Activated B cell treated with CpG ODN at 0.5 μM for 24 hours (primary cell): ENCODE measurements around the gene KMO. TPM values are rescaled to one million over a fixed set of nuclear protein-coding genes. Genes with fewer than 3 reads are reported as not detected.

Source experiments
- ATAC-seq: fragments of 200-7000 bp; cut with Tn5 transposase; one replicate; pipeline ENCODE4 v1.10.0; 2021; ENCODE audit warnings: low read depth, mild to moderate bottlenecking, moderate library complexity
- CTCF ChIA-PET: fragments of 350-600 bp; sonication (Branson Sonifier 250); formaldehyde crosslinking; loops from one replicate; lab custom pipeline; 2021; ENCODE audit warnings: antibody characterized with exemption; lab: Charles Lee
- POLR2A ChIA-PET: fragments of 350-600 bp; sonication (Branson Sonifier 250); formaldehyde crosslinking; loops from one replicate; lab custom pipeline; 2021; ENCODE audit warnings: antibody characterized with exemption; lab: Charles Lee
- DNase-seq: peaks from one replicate; pipeline ENCODE4 v3.0.0; 2022
- H3K27ac Mint-ChIP-seq: one replicate; pipeline ENCODE4 v1.8.0; 2020; ENCODE audit warnings: mixed read lengths
- H3K27me3 Mint-ChIP-seq: one replicate; pipeline ENCODE4 v1.8.0; 2021; ENCODE audit warnings: mixed read lengths
- H3K36me3 Mint-ChIP-seq: one replicate; pipeline ENCODE4 v1.8.0; 2021; ENCODE audit warnings: low read depth, mixed read lengths
- H3K4me1 Mint-ChIP-seq: one replicate; pipeline ENCODE4 v1.8.0; 2021; ENCODE audit warnings: mixed read lengths
- H3K4me3 Mint-ChIP-seq: one replicate; pipeline ENCODE4 v1.8.0; 2020; ENCODE audit warnings: mild to moderate bottlenecking, mixed read lengths
- H3K9me3 Mint-ChIP-seq: one replicate; pipeline ENCODE4 v1.8.0; 2020; ENCODE audit warnings: mixed read lengths
- intact Hi-C: fragments of 100-400 bp; cut with micrococcal nuclease; formaldehyde crosslinking; loops from one replicate; pipeline ENCODE4 v1.15.1; 2024
- total RNA-seq: library from RNA; stranded (reverse); gene quantifications from 2 replicates; pipeline ENCODE4 v1.2.3, GENCODE V29; 2022
- TF ChIP-seq, protein P1 (sequence below): fragments of 200-600 bp; IDR thresholded peaks from one replicate; pipeline ENCODE4 v1.8.0; 2022; ENCODE audit warnings: antibody characterized with exemption, mild to moderate bottlenecking

KMO gene
- total RNA-seq, 1 donor from 2014 or later = 53.6 TPM

DNA sequence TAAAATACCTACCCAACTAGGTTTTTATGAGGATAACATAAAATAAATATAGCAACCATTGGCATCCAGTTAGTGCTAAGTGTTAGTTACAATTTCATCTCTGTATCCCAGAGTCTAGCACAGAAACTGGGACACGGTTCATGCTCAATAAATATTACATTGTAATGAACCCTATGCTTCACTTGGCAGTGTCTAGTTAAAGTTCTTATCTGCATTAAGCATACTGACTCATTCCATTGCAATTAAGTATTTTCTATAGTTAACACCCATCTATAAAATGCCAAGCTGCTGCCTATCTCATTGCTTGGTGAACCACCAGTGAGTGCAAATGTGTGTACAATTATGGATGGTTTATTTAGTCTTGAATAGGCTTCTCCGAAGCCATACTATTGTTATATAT lies 92.8 kb downstream of the KMO start:
- CTCF ChIA-PET = no interaction called here
- no peak overlapping the region for H3K27ac Mint-ChIP-seq

DNA sequence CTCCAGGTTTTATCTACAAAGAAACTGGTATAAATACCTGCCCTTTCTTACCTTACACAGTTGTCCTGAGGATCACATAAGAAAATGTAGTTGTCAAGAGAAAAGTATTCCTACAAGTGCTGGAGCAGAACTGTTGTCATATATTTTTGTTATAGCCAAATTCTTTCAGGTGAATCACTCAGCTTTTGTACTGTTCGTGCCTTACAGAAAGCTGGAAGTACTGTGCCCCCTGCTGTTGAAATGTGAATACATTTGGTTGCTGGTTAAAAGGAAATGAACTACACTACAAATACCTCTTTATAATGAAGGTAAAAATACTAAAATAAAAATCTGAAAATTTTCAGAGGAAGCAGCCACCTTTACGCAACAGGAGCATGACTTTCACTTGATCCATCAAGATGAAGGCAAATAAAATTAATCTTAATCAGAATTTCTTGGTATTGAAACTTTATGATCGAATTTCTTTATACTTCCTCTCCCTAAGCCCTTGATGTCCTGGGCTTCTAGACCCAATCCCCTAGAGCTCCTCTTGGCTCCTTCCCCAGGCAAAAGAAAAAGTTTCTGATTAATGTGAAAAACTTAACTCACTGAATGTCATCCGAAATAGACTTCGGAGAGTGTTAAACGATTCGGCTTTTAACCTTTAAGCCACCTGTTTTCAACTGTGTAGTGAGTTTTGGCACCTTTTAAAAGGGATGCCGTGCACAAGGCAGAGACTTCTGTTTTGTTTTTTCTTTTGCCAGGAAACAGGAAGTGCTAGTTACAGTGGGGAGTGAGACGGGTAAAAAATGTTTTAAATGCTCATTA lies 95.5 kb downstream of the KMO start:
- ATAC-seq (peak; percentile 83), DNase-seq (no peak)
- H3K36me3 Mint-ChIP-seq = peaks cover 28% of the 10 kb centered on the region
- H3K4me3 Mint-ChIP-seq = peak overlapping the region; percentile 66
- POLR2A ChIA-PET = interaction anchor here (0.6 to 2.0 kb wide), 8 partner anchors 11 to 112 kb away, joined by 3 to 12 read pairs (median 5); partner anchors contain the start of genes CHML, KMO and OPN3
- no peaks in the 10 kb centered on the region for H3K9me3 Mint-ChIP-seq
- H3K27ac Mint-ChIP-seq = peak overlapping the region; percentile 86
- peaks cover 48% of the 10 kb centered on the region for H3K4me1 Mint-ChIP-seq
- intact Hi-C loops = loop anchor here (1.0 to 5.0 kb wide), 5 partner anchors 13 to 895 kb away; partner anchors contain the start of genes CHML and OPN3
- CTCF ChIA-PET = interaction anchor here (0.9 to 2.9 kb wide), 10 partner anchors 10 to 358 kb away, joined by 3 to 49 read pairs (median 5); partner anchors contain the start of genes CHML, KMO and OPN3
- TF ChIP-seq, protein P1, sequence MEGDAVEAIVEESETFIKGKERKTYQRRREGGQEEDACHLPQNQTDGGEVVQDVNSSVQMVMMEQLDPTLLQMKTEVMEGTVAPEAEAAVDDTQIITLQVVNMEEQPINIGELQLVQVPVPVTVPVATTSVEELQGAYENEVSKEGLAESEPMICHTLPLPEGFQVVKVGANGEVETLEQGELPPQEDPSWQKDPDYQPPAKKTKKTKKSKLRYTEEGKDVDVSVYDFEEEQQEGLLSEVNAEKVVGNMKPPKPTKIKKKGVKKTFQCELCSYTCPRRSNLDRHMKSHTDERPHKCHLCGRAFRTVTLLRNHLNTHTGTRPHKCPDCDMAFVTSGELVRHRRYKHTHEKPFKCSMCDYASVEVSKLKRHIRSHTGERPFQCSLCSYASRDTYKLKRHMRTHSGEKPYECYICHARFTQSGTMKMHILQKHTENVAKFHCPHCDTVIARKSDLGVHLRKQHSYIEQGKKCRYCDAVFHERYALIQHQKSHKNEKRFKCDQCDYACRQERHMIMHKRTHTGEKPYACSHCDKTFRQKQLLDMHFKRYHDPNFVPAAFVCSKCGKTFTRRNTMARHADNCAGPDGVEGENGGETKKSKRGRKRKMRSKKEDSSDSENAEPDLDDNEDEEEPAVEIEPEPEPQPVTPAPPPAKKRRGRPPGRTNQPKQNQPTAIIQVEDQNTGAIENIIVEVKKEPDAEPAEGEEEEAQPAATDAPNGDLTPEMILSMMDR = peak; percentile 17
- H3K27me3 Mint-ChIP-seq = no peaks in the 10 kb centered on the region

More for the DNA sequence above, 92.8 kb downstream of the KMO start:
- ATAC-seq (no peak), DNase-seq (no peak)
- intact Hi-C loops = loop anchor here (5.0 kb wide), 1 partner anchor 893 kb away; no protein-coding TSS in a partner anchor
- POLR2A ChIA-PET = no interaction called here
- TF ChIP-seq, protein P1 = no peak
- Mint-ChIP-seq H3K27me3 (no peaks in the 10 kb centered on the region), H3K4me1 (peaks cover 35% of the 10 kb centered on the region), H3K36me3 (peaks cover 28% of the 10 kb centered on the region), H3K9me3 (no peaks in the 10 kb centered on the region), H3K4me3 (no peak overlapping the region)

DNA sequence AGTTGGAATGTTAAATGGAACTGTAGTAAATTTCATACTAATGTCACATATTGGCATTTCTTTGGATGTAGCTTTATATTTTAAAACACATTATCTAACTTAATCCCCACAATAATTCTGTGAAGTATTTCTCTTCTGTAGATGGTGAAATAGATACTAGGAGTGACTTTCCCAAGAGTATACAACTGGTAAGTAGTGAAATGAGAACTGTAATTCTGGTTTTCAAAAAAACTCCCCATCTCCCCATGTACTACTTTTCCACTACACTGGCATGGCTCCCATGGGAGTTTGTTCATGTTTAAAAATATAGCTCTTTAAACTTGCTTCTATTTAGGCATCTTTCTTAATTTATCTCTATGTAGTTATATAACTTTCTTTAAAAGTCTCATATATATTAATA lies 97.8 kb downstream of the KMO start:
- H3K27ac Mint-ChIP-seq = peak overlapping the region; percentile 32
- peaks cover 59% of the 10 kb centered on the region for H3K4me1 Mint-ChIP-seq
- no peak for DNase-seq
- ATAC-seq = no peak
- no peaks in the 10 kb centered on the region for H3K9me3 Mint-ChIP-seq
- peaks cover 35% of the 10 kb centered on the region for H3K36me3 Mint-ChIP-seq
- no peaks in the 10 kb centered on the region for H3K27me3 Mint-ChIP-seq
- TF ChIP-seq, protein P1 = no peak
- intact Hi-C loops = no loop called here
- ChIA-PET CTCF (interaction anchor here (1.2 to 2.0 kb wide), 2 partner anchors 19 to 78 kb away, joined by 3 to 7 read pairs; no protein-coding TSS in a partner anchor), POLR2A (interaction anchor here (1.0 to 1.9 kb wide), 2 partner anchors 9 to 97 kb away, joined by 3 to 4 read pairs; partner anchors contain the start of gene KMO)
- H3K4me3 Mint-ChIP-seq = no peak overlapping the region

DNA sequence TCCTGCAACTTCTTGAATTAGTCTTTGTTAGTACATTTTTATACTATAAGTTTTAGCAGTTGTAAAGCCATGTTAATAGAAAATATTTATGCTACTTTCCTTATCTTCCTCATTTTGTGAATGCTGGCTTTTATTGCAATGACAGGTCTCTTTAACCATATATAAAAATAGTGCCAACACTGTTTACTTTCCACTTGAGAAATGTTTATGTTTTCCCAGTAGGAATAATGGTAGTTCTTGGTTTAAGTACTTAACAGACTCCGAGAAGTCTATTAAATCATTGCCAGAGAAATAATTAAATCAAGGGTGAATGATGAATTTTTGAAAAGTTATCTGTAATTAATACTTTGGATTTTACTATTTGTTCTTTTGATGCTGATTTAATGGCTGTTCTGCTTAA lies 98.3 kb downstream of the KMO start:
- intact Hi-C loops = no loop called here
- CTCF ChIA-PET = interaction anchor here (1.2 to 2.0 kb wide), 2 partner anchors 19 to 79 kb away, joined by 3 to 7 read pairs; no protein-coding TSS in a partner anchor
- Mint-ChIP-seq H3K27me3 (no peaks in the 10 kb centered on the region), H3K9me3 (no peaks in the 10 kb centered on the region), H3K27ac (no peak overlapping the region), H3K4me1 (peaks cover 63% of the 10 kb centered on the region), H3K36me3 (peaks cover 39% of the 10 kb centered on the region), H3K4me3 (no peak overlapping the region)
- TF ChIP-seq, protein P1 = no peak
- POLR2A ChIA-PET = interaction anchor here (1.0 to 1.9 kb wide), 2 partner anchors 9 to 98 kb away, joined by 3 to 4 read pairs; partner anchors contain the start of gene KMO
- DNase-seq (no peak), ATAC-seq (no peak)

DNA sequence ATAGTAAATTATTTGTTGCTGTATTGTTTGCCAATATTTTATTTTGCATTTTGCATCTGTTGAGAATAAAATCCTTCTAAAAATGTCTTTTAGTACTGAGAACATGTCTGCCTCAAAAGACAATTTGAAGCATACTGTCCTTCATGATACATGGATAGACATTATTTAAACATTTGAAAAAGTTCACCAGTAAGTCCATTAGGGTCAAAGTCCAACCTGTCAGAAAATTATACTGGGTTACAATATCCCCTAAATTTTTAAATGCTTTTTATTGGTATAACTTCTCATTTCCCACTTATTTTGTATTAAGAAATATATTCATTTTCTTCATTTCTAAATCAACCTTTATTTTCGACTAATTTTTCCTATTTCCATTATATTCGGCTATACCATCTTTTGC lies 98.7 kb downstream of the KMO start:
- ATAC-seq (no peak), DNase-seq (no peak)
- no peaks in the 10 kb centered on the region for H3K27me3 Mint-ChIP-seq
- ChIA-PET POLR2A (no interaction called here), CTCF (no interaction called here)
- H3K4me1 Mint-ChIP-seq = peaks cover 68% of the 10 kb centered on the region
- intact Hi-C loops = no loop called here
- peaks cover 37% of the 10 kb centered on the region for H3K36me3 Mint-ChIP-seq
- no peak overlapping the region for H3K4me3 Mint-ChIP-seq
- H3K27ac Mint-ChIP-seq = no peak overlapping the region
- H3K9me3 Mint-ChIP-seq = no peaks in the 10 kb centered on the region
- TF ChIP-seq, protein P1 = no peak
